ENCODE measurements around the gene RTKN. TPM values are rescaled to one million over a fixed set of nuclear protein-coding genes. Genes with fewer than 3 reads are reported as not detected.
"Not testable (repeated sequence)": the region's sequence is repeated elsewhere in the genome, so short reads cannot be mapped to it uniquely, and the experiment has no call there.

Gene RTKN
- polyA plus RNA-seq, 2 of the 4 experiments (the other 2 are of a cell fraction): 15.1 to 20.1 TPM

GRCh38 chr2:74421221-74421870 lies 20.4 kb downstream of the RTKN start, which contains the start of the genes C2orf81 and WDR54:
C2orf81 (minus strand) TSS chr2:74421619; CDS start chr2:74421560, 59 bp downstream.
WDR54 (plus strand) TSS chr2:74421730; CDS start chr2:74422154, 424 bp downstream.
- ChIA-PET POLR2A (interaction anchor here (1.0 to 1.5 kb wide), 8 partner anchors 13 to 684 kb away, joined by 3 to 9 read pairs (median 4); partner anchors contain the start of genes INO80B, TPRKB and WBP1), CTCF (interaction anchor here (0.9 to 2.3 kb wide), 6 partner anchors 12 to 597 kb away, joined by 3 to 7 read pairs (median 3); no protein-coding TSS in a partner anchor)
- FAIRE-seq (no peak), DNase-seq (ENCODE audit: low read depth in 1 of 2, low spot score in 1 of 2) (peak; percentile 93 to 94), ATAC-seq (peak; percentile 90 to 93)
- Histone ChIP-seq H3K27ac (peak within 1 kb of the TSS; percentile 80 to 87), H3K4me1 (peaks cover 6% of the 10 kb centered on the region; the same call in 1 of the 3 replicates), H3K9me3 (no peaks in the 10 kb centered on the region), H3K4me3 (peak within 1 kb of the TSS; percentile 85), H3K4me2 (peak within 1 kb of the TSS; percentile 66)
- TF ChIP-seq MAX (IDR thresholded peaks at IDR 0.05): peak; percentile 97
- peak; percentile 47; the same call in 1 of the 2 replicates for TF ChIP-seq RFX5 (IDR thresholded peaks at IDR 0.05)
- TF ChIP-seq TFCP2L1 (CRISPR knock-in tag; IDR thresholded peaks at IDR 0.05): peak; percentile 61; the same call in 1 of the 2 replicates
- peak; percentile 60 to 64; a peak in 2 of 5 replicates for TF ChIP-seq JUN (IDR thresholded peaks at IDR 0.05)
- 0 out of 2 replicates have a peak, but pooled peaks have one; percentile 28 for TF ChIP-seq ATOH8 (CRISPR knock-in tag; IDR thresholded peaks at IDR 0.05; ENCODE audit: low read depth)
- peak; percentile 47; the same call in 1 of the 3 replicates for TF ChIP-seq BCL3 (IDR thresholded peaks at IDR 0.05)
- TF ChIP-seq RARB (CRISPR knock-in tag; IDR thresholded peaks at IDR 0.05): peak; percentile 55; the same call in 1 of the 2 replicates
- peak; percentile 90 for TF ChIP-seq PHF8 (IDR thresholded peaks at IDR 0.05; ENCODE audit: borderline replicate concordance, low read depth)
- TF ChIP-seq HMGXB4 (CRISPR knock-in tag; IDR thresholded peaks at IDR 0.05; ENCODE audit: borderline replicate concordance): no peak
- TF ChIP-seq HEYL (CRISPR knock-in tag; IDR thresholded peaks at IDR 0.05): no peak
- TF ChIP-seq MYC (IDR thresholded peaks at IDR 0.05; ENCODE audit: borderline replicate concordance, low read length): peak; percentile 18; the same call in 1 of the 2 replicates
- 0 out of 2 replicates have a peak, but pooled peaks have one; percentile 26 for TF ChIP-seq HOXB13 (CRISPR knock-in tag; IDR thresholded peaks at IDR 0.05; ENCODE audit: low read depth)
- TF ChIP-seq FOXS1 (CRISPR knock-in tag; IDR thresholded peaks at IDR 0.05): no peak
- TF ChIP-seq BHLHE40 (IDR thresholded peaks at IDR 0.05; ENCODE audit: low read depth, low read length): peak; percentile 88
- TF ChIP-seq EHF (CRISPR knock-in tag; IDR thresholded peaks at IDR 0.05): no peak
- TF ChIP-seq E2F6 (IDR thresholded peaks at IDR 0.05; ENCODE audit: borderline replicate concordance, low read depth): peak; percentile 93
- TF ChIP-seq POLR2A (IDR thresholded peaks at IDR 0.05; ENCODE audit: low read length): peak; percentile 86
- 1% methylated on average over 49 of the region's 57 CpGs for WGBS (ENCODE audit: missing lambda C conversion rate)

GRCh38 chr2:74420443-74421103 lies 21.2 kb downstream of the RTKN start:
- peak overlapping the region; percentile 80 to 87 for H3K27ac ChIP-seq
- ATAC-seq; H3K9me3 ChIP-seq; DNase-seq (ENCODE audit: low read depth in 1 of 2, low spot score in 1 of 2); H3K4me1 ChIP-seq; FAIRE-seq: not testable (repeated sequence)
- 68% methylated on average over 19 of the region's 19 CpGs for WGBS (ENCODE audit: missing lambda C conversion rate)
- H3K4me2 ChIP-seq: peak overlapping the region; percentile 66
- peak overlapping the region; percentile 85 for H3K4me3 ChIP-seq
- POLR2A ChIA-PET: interaction anchor here (0.6 to 1.5 kb wide), 8 partner anchors 12 to 683 kb away, joined by 3 to 9 read pairs (median 4); partner anchors contain the start of genes TPRKB and WBP1
- CTCF ChIA-PET: interaction anchor here (0.9 to 2.3 kb wide), 5 partner anchors 31 to 597 kb away, joined by 3 to 7 read pairs (median 3); no protein-coding TSS in a partner anchor

Measured in A549 (cell line).